OCI-LY7 (cell line): ENCODE measurements around the gene CRYBG2. TPM values are rescaled to one million over a fixed set of nuclear protein-coding genes. Genes with fewer than 3 reads are reported as not detected.

Experiments used
- BruUV-seq: library from RNA; stranded (reverse); fragments of 400-500 nt; replicated peaks from 2 replicates; lab custom pipeline; 2021; lab: Mats Ljungman, UMichigan
- CTCF ChIA-PET: fragments of 300-600 bp; sonication (Branson Sonifier 250); formaldehyde crosslinking; loops from one replicate; lab custom pipeline; 2022; ENCODE audit warnings: antibody characterized with exemption; ENCODE audit not compliant: unreplicated experiment; lab: Charles Lee
- POLR2A ChIA-PET: fragments of 300-600 bp; sonication (Branson Sonifier 250); formaldehyde crosslinking; loops from one replicate; lab custom pipeline; 2022; ENCODE audit warnings: antibody characterized with exemption; lab: Charles Lee
- DNase-seq: peaks from one replicate; pipeline ENCODE4 v3.0.0-alpha.2; 2015; ENCODE audit warnings: low spot score
- H2AFZ ChIP-seq: fragments of 200-600 bp; sonication (generic), shearing (Covaris generic); 2 replicates; pipeline ENCODE4 v1.6.1; 2014; ENCODE audit warnings: mild to moderate bottlenecking, antibody characterized with exemption, low read length, moderate library complexity
- H3K27ac ChIP-seq: fragments of 200-600 bp; sonication (generic); 2 replicates; pipeline ENCODE4 v1.5.1; 2014; ENCODE audit warnings: mixed run types, low read depth, mild to moderate bottlenecking, moderate library complexity, low read length, inconsistent platforms; ENCODE audit not compliant: poor library complexity, severe bottlenecking
- H3K36me3 ChIP-seq: fragments of 200-600 bp; sonication (generic); 2 replicates; pipeline ENCODE4 v1.6.1; 2014; ENCODE audit warnings: mild to moderate bottlenecking, antibody characterized with exemption, low read length, moderate library complexity, mixed read lengths; ENCODE audit not compliant: insufficient read depth
- H3K4me1 ChIP-seq: fragments of 200-600 bp; sonication (generic); 2 replicates; pipeline ENCODE4 v1.5.1; 2014; ENCODE audit warnings: mild to moderate bottlenecking, low read length; ENCODE audit not compliant: insufficient read depth, poor library complexity, severe bottlenecking
- H3K4me2 ChIP-seq: fragments of 200-600 bp; sonication (generic); 2 replicates; pipeline ENCODE4 v1.6.1; 2014; ENCODE audit warnings: mild to moderate bottlenecking, low read length
- H3K4me3 ChIP-seq: fragments of 200-600 bp; sonication (generic); 2 replicates; pipeline ENCODE4 v1.5.1; 2014; ENCODE audit warnings: mild to moderate bottlenecking, low read depth, low read length; ENCODE audit not compliant: poor library complexity, severe bottlenecking
- H3K79me2 ChIP-seq: fragments of 200-600 bp; sonication (generic); 2 replicates; pipeline ENCODE4 v1.6.1; 2016; ENCODE audit warnings: low read depth, mild to moderate bottlenecking, low read length, moderate library complexity, mixed read lengths; ENCODE audit not compliant: insufficient read depth
- H3K9me2 ChIP-seq: fragments of 200-600 bp; sonication (generic); 2 replicates; pipeline ENCODE4 v1.6.1; 2016; ENCODE audit warnings: mild to moderate bottlenecking, low read length, mixed read lengths; ENCODE audit not compliant: insufficient read depth
- H3K9me3 ChIP-seq: fragments of 200-600 bp; sonication (generic); 2 replicates; pipeline ENCODE4 v1.6.1; 2014; ENCODE audit warnings: mild to moderate bottlenecking, mixed run types, low read length, mixed read lengths
- H4K20me1 ChIP-seq: fragments of 200-600 bp; sonication (generic); 2 replicates; pipeline ENCODE4 v1.6.1; 2014; ENCODE audit warnings: mild to moderate bottlenecking, antibody characterized with exemption, low read length, moderate library complexity, mixed read lengths; ENCODE audit not compliant: insufficient read depth
- CTCF ChIP-seq: fragments of 200-600 bp; sonication (generic); conservative IDR thresholded peaks from 2 replicates; pipeline ENCODE4 v1.5.1; 2014; ENCODE audit warnings: mild to moderate bottlenecking, antibody characterized with exemption, low read length, moderate library complexity, mixed read lengths
- EZH2phosphoT487 ChIP-seq: fragments of 200-600 bp; sonication (generic); IDR thresholded peaks from 2 replicates; pipeline ENCODE4 v1.6.1; 2018; ENCODE audit warnings: low read depth, borderline replicate concordance, mild to moderate bottlenecking, mixed run types, antibody characterized with exemption, low read length, moderate library complexity, mixed read lengths
- intact Hi-C: fragments of 100-400 bp; cut with micrococcal nuclease; formaldehyde crosslinking; loops from one replicate; pipeline ENCODE4 v1.10.0; 2022; ENCODE audit not compliant: unreplicated experiment
- total RNA-seq, 2 experiments: library from RNA; depleted of rRNA in 1 of 2; stranded (reverse); fragments of >200 nt in 1 of 2; shearing (Covaris generic) in 1 of 2; gene quantifications; 2 replicates each; pipeline ENCODE4 v1.2.3, GENCODE V29; 2014 to 2022

CRYBG2 gene
- total RNA-seq, 2 experiments from 2014 or later = 1.3 to 5.5 TPM

DNA sequence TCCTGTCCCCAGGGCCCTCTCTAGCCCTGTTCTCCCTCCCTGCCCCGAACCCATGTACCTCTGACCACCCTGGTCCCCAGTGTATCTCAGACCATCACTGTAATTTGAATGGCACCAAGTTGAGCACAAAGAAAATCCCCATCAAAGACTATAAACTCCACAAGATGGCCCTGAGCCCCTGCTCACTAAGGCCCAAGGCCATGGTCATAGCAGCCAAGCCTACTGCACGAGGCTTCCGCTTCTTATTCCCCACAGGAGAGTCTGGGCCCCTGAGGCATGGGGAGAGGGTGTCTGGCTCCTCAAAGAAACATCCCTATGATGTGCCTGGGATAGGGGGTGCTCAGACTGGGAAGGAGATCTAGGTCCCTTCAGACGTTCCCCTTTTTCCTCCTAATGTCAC is 14.1 kb upstream of the CRYBG2 start:
- Histone ChIP-seq H3K4me1 (peaks cover 6% of the 10 kb centered on the region), H4K20me1 (no peaks in the 10 kb centered on the region), H3K27ac (no peak overlapping the region), H2AFZ (no peak overlapping the region), H3K4me2 (no peak overlapping the region), H3K9me2 (no peaks in the 10 kb centered on the region), H3K36me3 (no peaks in the 10 kb centered on the region), H3K4me3 (no peak overlapping the region), H3K9me3 (no peaks in the 10 kb centered on the region), H3K79me2 (no peaks in the 10 kb centered on the region)
- no peak for TF ChIP-seq CTCF
- no peak for TF ChIP-seq EZH2phosphoT487
- intact Hi-C loops = no loop called here
- ChIA-PET POLR2A (no interaction called here), CTCF (no interaction called here)
- BruUV-seq = no TSS peak
- no peak for DNase-seq

GRCh38 chr1:26367441-26367840 is 13.5 kb upstream of the CRYBG2 start:
- Histone ChIP-seq H3K36me3 (no peaks in the 10 kb centered on the region), H2AFZ (no peak overlapping the region), H3K9me3 (no peaks in the 10 kb centered on the region), H3K4me1 (peaks cover 6% of the 10 kb centered on the region), H3K27ac (no peak overlapping the region), H3K4me2 (no peak overlapping the region), H3K4me3 (no peak overlapping the region), H4K20me1 (no peaks in the 10 kb centered on the region), H3K9me2 (no peaks in the 10 kb centered on the region), H3K79me2 (no peaks in the 10 kb centered on the region)
- BruUV-seq = no TSS peak
- intact Hi-C loops = no loop called here
- no peak for DNase-seq
- ChIA-PET POLR2A (no interaction called here), CTCF (no interaction called here)
- TF ChIP-seq EZH2phosphoT487 (no peak), CTCF (no peak)

DNA sequence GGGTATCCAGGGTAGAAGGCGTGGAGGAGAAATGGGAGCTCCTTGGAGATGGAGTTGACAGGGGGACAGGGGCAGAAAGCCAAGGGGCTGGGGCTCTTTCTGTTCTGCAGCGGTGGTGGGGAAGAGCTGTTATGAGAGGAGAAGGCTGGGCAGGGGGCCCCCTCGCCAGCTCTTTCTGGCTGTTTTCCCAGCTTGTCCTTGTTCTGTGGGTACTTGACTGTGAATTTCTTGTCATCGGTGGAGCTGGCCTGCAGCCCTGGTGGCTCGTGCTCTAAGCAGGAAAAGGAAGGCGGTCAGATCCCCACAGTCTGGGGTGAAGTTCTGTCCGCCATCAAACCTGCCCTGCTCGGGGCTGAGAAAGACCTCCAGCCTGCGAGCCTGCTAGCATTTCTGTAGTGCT is 11.0 kb upstream of the CRYBG2 start:
- no TSS peak for BruUV-seq
- no peaks in the 10 kb centered on the region for H3K36me3 ChIP-seq

More for the DNA sequence above, 11.0 kb upstream of the CRYBG2 start:
- Histone ChIP-seq H3K4me1 (peaks cover 6% of the 10 kb centered on the region), H2AFZ (no peak overlapping the region), H3K4me3 (no peak overlapping the region), H3K27ac (no peak overlapping the region), H3K79me2 (no peaks in the 10 kb centered on the region), H3K9me2 (no peaks in the 10 kb centered on the region), H3K4me2 (no peak overlapping the region), H3K9me3 (no peaks in the 10 kb centered on the region), H4K20me1 (no peaks in the 10 kb centered on the region)
- TF ChIP-seq CTCF (no peak), EZH2phosphoT487 (no peak)
- ChIA-PET POLR2A (interaction anchor here (0.6 to 1.6 kb wide), 3 partner anchors 10 to 124 kb away, joined by 3 to 4 read pairs (median 3); no protein-coding TSS in a partner anchor), CTCF (interaction anchor here (0.6 kb wide), 1 partner anchor 80 kb away, joined by 6 read pairs; no protein-coding TSS in a partner anchor)
- intact Hi-C loops = no loop called here
- DNase-seq = no peak
